C4-2B (cell line): ENCODE results near the gene KLK13.

Experiments
- ZFX ChIP-seq: fragments of 450-650 bp; IDR thresholded peaks from 2 replicates; pipeline ENCODE4 v1.6.1; 2017
- TF ChIP-seq, protein P1 (sequence below): fragments of 450-650 bp; conservative IDR thresholded peaks from 2 replicates; pipeline ENCODE4 v1.5.1; 2017; ENCODE audit warnings: mild to moderate bottlenecking

DNA sequence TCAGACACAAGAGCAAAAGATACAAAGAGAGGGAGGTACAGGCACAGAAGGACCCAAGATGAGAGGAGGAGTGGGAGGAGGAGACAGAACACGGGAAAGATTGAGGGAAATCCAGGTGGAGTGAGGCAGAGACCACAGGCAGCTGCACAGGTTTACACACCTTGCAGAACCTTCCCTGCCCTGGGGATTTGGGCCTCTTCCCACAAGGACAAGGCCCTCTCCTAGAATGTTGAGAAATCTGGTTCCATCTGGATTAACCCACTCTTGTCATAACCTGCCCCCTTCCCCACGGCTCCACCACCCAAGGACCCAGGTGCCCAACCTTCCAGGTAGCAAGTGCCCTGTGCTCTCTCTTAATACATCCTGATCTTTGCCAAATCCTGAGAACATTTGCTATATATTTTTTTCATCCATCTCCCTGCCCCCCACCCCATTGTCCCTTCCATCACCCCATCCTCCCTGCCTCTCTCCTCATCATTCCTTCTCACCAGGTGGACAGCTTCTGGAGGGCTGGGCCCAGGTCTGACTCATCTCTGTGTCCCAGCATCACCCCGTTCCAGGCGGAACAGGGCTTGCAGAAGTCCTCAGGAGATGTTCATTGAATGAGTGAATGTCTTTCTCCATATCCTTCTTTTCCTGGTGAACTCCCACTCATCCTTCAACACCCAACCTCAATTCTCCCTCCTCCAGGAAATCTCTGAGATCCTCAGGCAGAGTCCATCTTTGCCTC, 54.7 kb downstream of the KLK13 start:
- TF ChIP-seq, protein P1, sequence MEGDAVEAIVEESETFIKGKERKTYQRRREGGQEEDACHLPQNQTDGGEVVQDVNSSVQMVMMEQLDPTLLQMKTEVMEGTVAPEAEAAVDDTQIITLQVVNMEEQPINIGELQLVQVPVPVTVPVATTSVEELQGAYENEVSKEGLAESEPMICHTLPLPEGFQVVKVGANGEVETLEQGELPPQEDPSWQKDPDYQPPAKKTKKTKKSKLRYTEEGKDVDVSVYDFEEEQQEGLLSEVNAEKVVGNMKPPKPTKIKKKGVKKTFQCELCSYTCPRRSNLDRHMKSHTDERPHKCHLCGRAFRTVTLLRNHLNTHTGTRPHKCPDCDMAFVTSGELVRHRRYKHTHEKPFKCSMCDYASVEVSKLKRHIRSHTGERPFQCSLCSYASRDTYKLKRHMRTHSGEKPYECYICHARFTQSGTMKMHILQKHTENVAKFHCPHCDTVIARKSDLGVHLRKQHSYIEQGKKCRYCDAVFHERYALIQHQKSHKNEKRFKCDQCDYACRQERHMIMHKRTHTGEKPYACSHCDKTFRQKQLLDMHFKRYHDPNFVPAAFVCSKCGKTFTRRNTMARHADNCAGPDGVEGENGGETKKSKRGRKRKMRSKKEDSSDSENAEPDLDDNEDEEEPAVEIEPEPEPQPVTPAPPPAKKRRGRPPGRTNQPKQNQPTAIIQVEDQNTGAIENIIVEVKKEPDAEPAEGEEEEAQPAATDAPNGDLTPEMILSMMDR = no peak
- no peak for TF ChIP-seq ZFX
